Psoas muscle (tissue), 8 donors: ENCODE measurements around the gene ARHGAP15. TPM values are rescaled to one million over a fixed set of nuclear protein-coding genes. Genes with fewer than 3 reads are reported as not detected.
A peak's percentile ranks its signal among the peaks of the same experiment; 100 is the strongest.

Experiments
- ATAC-seq, 4 donors: fragments of 200-7000 bp; cut with Tn5 transposase; one replicate each; pipeline ENCODE4 v1.9.1; 2020; ENCODE audit warnings: moderate library complexity in 3 of 4, mild to moderate bottlenecking in 2 of 4
- DNase-seq, 2 donors: peaks; one replicate each; pipeline ENCODE4 v3.0.0-alpha.2; 2020
- H3K27ac ChIP-seq: fragments of 200-600 bp; one replicate; pipeline ENCODE4 v1.8.0; 2022
- H3K27me3 ChIP-seq, 3 donors: fragments of 200-600 bp in 1 of 3; one replicate each; pipeline versions ENCODE4 v1.6.1 to v1.8.0; 2013 to 2022; ENCODE audit warnings: low read length in 2 of 3, mild to moderate bottlenecking in 2 of 3, moderate library complexity in 1 of 3; ENCODE audit not compliant: insufficient read depth in 3 of 3
- H3K36me3 ChIP-seq, 2 donors: fragments of 200-600 bp in 1 of 2; one replicate each; pipeline versions ENCODE4 v1.6.1 to v1.8.0; 2013 to 2022; ENCODE audit warnings: low read depth in 1 of 2, mild to moderate bottlenecking in 1 of 2, moderate library complexity in 1 of 2; ENCODE audit not compliant: insufficient read depth in 1 of 2
- H3K4me1 ChIP-seq: fragments of 200-600 bp; one replicate; pipeline ENCODE4 v1.8.0; 2022
- H3K4me3 ChIP-seq: fragments of 200-600 bp; one replicate; pipeline ENCODE4 v1.8.0; 2022; ENCODE audit warnings: mild to moderate bottlenecking
- H3K9me3 ChIP-seq: fragments of 200-600 bp; one replicate; pipeline ENCODE4 v1.8.0; 2022
- CTCF ChIP-seq: fragments of 200-600 bp; IDR thresholded peaks from one replicate; pipeline ENCODE4 v1.8.0; 2022; ENCODE audit warnings: antibody characterized with exemption
- WGBS, 3 donors: extraction: QIAGEN DNeasy Blood & Tissue Kit; methylation state at CpG; one replicate each; pipeline versions ENCODE4 v1.1.6 to v1.1.7; 2013; 5-methylcytosine and 5-hydroxymethylcytosine counted together
- intact Hi-C, 2 donors: fragments of 100-400 bp; cut with DNase I; formaldehyde crosslinking; loops; one replicate each; pipeline versions ENCODE4 v1.11.0 to v1.14.2; 2022
- polyA plus RNA-seq, 3 donors: library from polyadenylated mRNA; stranded (reverse); fragments of 200-250 nt; gene quantifications; one replicate each; pipeline ENCODE4 v1.2.3, GENCODE V29; 2013
- total RNA-seq, 4 donors: library from RNA; stranded (reverse); fragmentation: NEBNext Ultra II Directional in 2 of 4; extraction: Animal tissue kit (Norgen Biotek cat#: 25700) in 2 of 4; gene quantifications; one replicate each; pipeline versions ENCODE4 v1.2.1 to v1.2.4, GENCODE V29; 2021 to 2023
- donor health status: healthy with polysubstance abuse.
- donor health status: DM: no; HTN: no; CAD: no; lungs with moderate emphysema.
- donor health status: Bipolar disorder and iron deficiency.
- donor health status: healthy.
- donor health status: DM: yes; HTN: yes; CAD: no.
- donor health status: DM: no; HTN: no; CAD: no.
- donor health status: DM: no; HTN: no; CAD: no.
- donor health status: DM: yes; HTN: yes; CAD: no.

The ARHGAP15 gene
- total and polyA plus RNA-seq, 7 donors = 0.49 to 3.1 (median 0.95) TPM

- Histone ChIP-seq H3K4me3 (no peak overlapping the region), H3K36me3 (no peaks in the 10 kb centered on the region), H3K9me3 (no peaks in the 10 kb centered on the region), H3K27me3 (no peaks in the 10 kb centered on the region), H3K27ac (no peak overlapping the region), H3K4me1 (no peaks in the 10 kb centered on the region)
- no peak for TF ChIP-seq CTCF
- no peak for ATAC-seq
- WGBS, 3 donors = 74 to 79% (median 75%) methylated on average over 3 of the region's 3 CpGs
- intact Hi-C loops = no loop called here
- no peak for DNase-seq
These were observed 57.7 kb downstream of the ARHGAP15 start for GRCh38 chr2:143186876-143187275.

DNA sequence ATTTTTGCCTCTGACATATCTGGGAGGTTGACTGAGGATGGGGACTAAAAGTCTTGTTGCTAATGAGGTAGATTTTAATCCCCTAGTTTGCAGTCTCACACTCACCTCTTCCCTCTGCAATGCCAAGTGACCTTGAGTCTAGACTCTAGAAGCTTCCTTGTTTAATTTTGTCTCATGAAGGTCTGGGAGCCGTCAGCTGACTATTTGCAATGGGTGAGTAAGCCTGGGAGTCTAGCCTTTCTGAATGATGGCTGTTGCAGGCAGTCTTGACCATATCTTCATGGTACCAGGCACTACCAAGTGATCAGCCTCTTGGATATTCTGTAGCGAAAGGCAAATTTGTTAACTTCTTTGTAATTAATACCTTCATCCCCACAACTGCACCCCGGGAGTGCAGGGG lies 61.2 kb downstream of the ARHGAP15 start:
- H3K36me3 ChIP-seq = no peaks in the 10 kb centered on the region
- H3K27me3 ChIP-seq = no peaks in the 10 kb centered on the region
- TF ChIP-seq CTCF = no peak
- H3K27ac ChIP-seq = no peak overlapping the region
- WGBS, 3 donors = 81 to 89% (median 88%) methylated on average over 3 of the region's 3 CpGs
- no peak for DNase-seq
- no peak overlapping the region for H3K4me3 ChIP-seq
- no peaks in the 10 kb centered on the region for H3K9me3 ChIP-seq
- no peak for ATAC-seq
- no peaks in the 10 kb centered on the region for H3K4me1 ChIP-seq
- intact Hi-C loops = no loop called here

DNA sequence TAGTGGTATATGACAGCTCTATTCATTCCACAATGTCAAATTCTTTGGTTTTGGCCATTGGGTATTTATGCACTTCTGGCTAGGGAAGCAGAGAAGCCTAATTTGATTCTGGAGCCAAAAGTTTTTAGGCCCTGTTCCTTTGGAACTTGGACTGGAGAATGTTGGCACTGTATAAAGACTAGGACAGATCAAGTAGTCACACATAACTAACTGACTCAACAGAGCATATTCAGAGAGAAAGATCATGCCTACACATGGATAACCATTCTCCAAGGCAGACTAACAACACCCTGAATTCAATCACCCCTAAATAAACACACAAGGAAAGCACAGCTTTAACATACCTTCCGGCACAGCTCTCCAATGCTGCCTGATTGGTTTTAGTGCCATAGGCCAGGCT lies 62.9 kb downstream of the ARHGAP15 start:
- DNase-seq (no peak), ATAC-seq (no peak)
- TF ChIP-seq CTCF = no peak
- H3K27ac ChIP-seq = no peak overlapping the region
- H3K9me3 ChIP-seq = no peaks in the 10 kb centered on the region
- 38 to 55% (median 50%) methylated on average over 1 of the region's 1 CpG for WGBS, 3 donors
- H3K4me1 ChIP-seq = no peaks in the 10 kb centered on the region
- H3K27me3 ChIP-seq = no peaks in the 10 kb centered on the region
- intact Hi-C loops = no loop called here
- H3K36me3 ChIP-seq = no peaks in the 10 kb centered on the region
- H3K4me3 ChIP-seq = no peak overlapping the region

- no peak for DNase-seq
- Histone ChIP-seq H3K27me3 (no peaks in the 10 kb centered on the region), H3K9me3 (no peaks in the 10 kb centered on the region), H3K4me1 (no peaks in the 10 kb centered on the region), H3K4me3 (no peak overlapping the region), H3K27ac (no peak overlapping the region), H3K36me3 (no peaks in the 10 kb centered on the region)
- intact Hi-C loops = no loop called here
- no peak for TF ChIP-seq CTCF
- WGBS, 3 donors = 25 to 58% (median 46%) methylated on average over 1 of the region's 1 CpG
- no peak for ATAC-seq
These were observed 63.5 kb downstream of the ARHGAP15 start for GRCh38 chr2:143192716-143193115.

- no peak for ATAC-seq
- intact Hi-C loops = no loop called here
- Histone ChIP-seq H3K27me3 (no peaks in the 10 kb centered on the region), H3K4me3 (no peak overlapping the region), H3K4me1 (no peaks in the 10 kb centered on the region), H3K36me3 (no peaks in the 10 kb centered on the region), H3K27ac (no peak overlapping the region), H3K9me3 (no peaks in the 10 kb centered on the region)
- DNase-seq = peak in 1 of 2 donors; percentile 9
- WGBS, 3 donors = 25 to 33% (median 32%) methylated on average over 5 of the region's 5 CpGs
- no peak for TF ChIP-seq CTCF
These were observed 63.9 kb downstream of the ARHGAP15 start for GRCh38 chr2:143193121-143193520.
